Neuronal stem cell (in vitro differentiated cells): ENCODE data around the gene ANKFY1.

Source experiments
- DNase-seq: peaks from one replicate; pipeline ENCODE4 v3.0.0-alpha.2; 2013; ENCODE audit warnings: low spot score
- H2AFZ ChIP-seq: one replicate; pipeline ENCODE4 v1.6.1; 2013; ENCODE audit warnings: mild to moderate bottlenecking, low read length, inconsistent platforms
- H2AK5ac ChIP-seq: 2 replicates; pipeline ENCODE4 v1.6.1; 2013; ENCODE audit warnings: low read depth, mild to moderate bottlenecking, inconsistent platforms, low read length, moderate library complexity, mixed read lengths
- H2BK120ac ChIP-seq: 2 replicates; pipeline ENCODE4 v1.6.1; 2013; ENCODE audit warnings: low read depth, mild to moderate bottlenecking, inconsistent platforms, low read length, moderate library complexity, mixed read lengths
- H2BK12ac ChIP-seq: one replicate; pipeline ENCODE4 v1.6.1; 2013; ENCODE audit warnings: low read length, inconsistent platforms
- H2BK15ac ChIP-seq: 2 replicates; pipeline ENCODE4 v1.6.1; 2013; ENCODE audit warnings: mild to moderate bottlenecking, low read length, inconsistent platforms, mixed read lengths
- H2BK5ac ChIP-seq: one replicate; pipeline ENCODE4 v1.6.1; 2013; ENCODE audit warnings: inconsistent platforms, mild to moderate bottlenecking, low read length, moderate library complexity
- H3K14ac ChIP-seq: one replicate; pipeline ENCODE4 v1.6.1; 2013; ENCODE audit warnings: low read length, inconsistent platforms
- H3K18ac ChIP-seq: 2 replicates; pipeline ENCODE4 v1.6.1; 2013; ENCODE audit warnings: low read length, inconsistent platforms
- H3K23ac ChIP-seq: 2 replicates; pipeline ENCODE4 v1.6.1; 2013; ENCODE audit warnings: low read depth, mild to moderate bottlenecking, mixed read lengths, low read length, inconsistent platforms; ENCODE audit not compliant: poor library complexity
- H3K27ac ChIP-seq: replicated peaks from 3 replicates; pipeline ENCODE4 v1.5.1; 2013; ENCODE audit warnings: low read length, inconsistent platforms
- H3K27me3 ChIP-seq, 3 experiments: 2 replicates each; pipeline ENCODE4 v1.6.1; 2013; ENCODE audit warnings: low read length in 3 of 3, mild to moderate bottlenecking in 2 of 3, inconsistent platforms in 1 of 3, low read depth in 1 of 3, mixed read lengths in 1 of 3, moderate library complexity in 1 of 3; ENCODE audit not compliant: control insufficient read depth in 3 of 3, insufficient read depth in 3 of 3
- H3K36me3 ChIP-seq, 2 donors: replicated peaks in 1 of 2; 2 replicates each; pipeline ENCODE4 v1.6.1; 2013; ENCODE audit warnings: low read length in 2 of 2; ENCODE audit not compliant: control insufficient read depth in 2 of 2, insufficient read depth in 2 of 2
- H3K4ac ChIP-seq: 2 replicates; pipeline ENCODE4 v1.6.1; 2013; ENCODE audit warnings: inconsistent platforms, mild to moderate bottlenecking, low read length, moderate library complexity
- H3K4me1 ChIP-seq, 2 donors: 1 replicate in 1 of 2; 2 replicates in 1 of 2; pipeline ENCODE4 v1.6.1; 2013; ENCODE audit warnings: low read length in 2 of 2, low read depth in 1 of 2; ENCODE audit not compliant: control insufficient read depth in 2 of 2, insufficient read depth in 1 of 2
- H3K4me2 ChIP-seq: one replicate; pipeline ENCODE4 v1.6.1; 2013; ENCODE audit warnings: mild to moderate bottlenecking, low read length, inconsistent platforms; ENCODE audit not compliant: insufficient read depth, poor library complexity, severe bottlenecking
- H3K4me3 ChIP-seq, 2 donors: 2 replicates each; pipeline ENCODE4 v1.5.1; 2013; ENCODE audit warnings: low read length in 2 of 2, mild to moderate bottlenecking in 2 of 2, inconsistent platforms in 1 of 2, moderate library complexity in 1 of 2
- H3K79me1 ChIP-seq: one replicate; pipeline ENCODE4 v1.6.1; 2013; ENCODE audit warnings: low read depth, mild to moderate bottlenecking, inconsistent platforms, low read length, moderate library complexity
- H3K9ac ChIP-seq: one replicate; pipeline ENCODE4 v1.6.1; 2013; ENCODE audit warnings: mild to moderate bottlenecking, low read depth, low read length, inconsistent platforms; ENCODE audit not compliant: poor library complexity
- H3K9me3 ChIP-seq, 2 donors: replicated peaks in 1 of 2; 2 replicates each; pipeline versions ENCODE3 to v1.6.1; 2013; ENCODE audit warnings: low read length in 2 of 2, mild to moderate bottlenecking in 2 of 2, inconsistent platforms in 1 of 2, low read depth in 1 of 2, mixed read lengths in 1 of 2, moderate library complexity in 1 of 2; ENCODE audit not compliant: control insufficient read depth in 2 of 2, insufficient read depth in 1 of 2
- H4K8ac ChIP-seq: one replicate; pipeline ENCODE4 v1.6.1; 2013; ENCODE audit warnings: low read depth, mild to moderate bottlenecking, inconsistent platforms, low read length, moderate library complexity
- H4K91ac ChIP-seq: one replicate; pipeline ENCODE4 v1.6.1; 2013; ENCODE audit warnings: low read length, low read depth, mild to moderate bottlenecking, inconsistent platforms; ENCODE audit not compliant: poor library complexity
- WGBS, 2 donors: extraction: QIAGEN DNeasy Blood & Tissue Kit; methylation state at CpG; one replicate each; pipeline ENCODE4 v1.1.7; 2013; ENCODE audit warnings: missing lambda C conversion rate in 2 of 2, mixed read lengths in 1 of 2; ENCODE audit not compliant: insufficient read length in 2 of 2, insufficient replicate concordance in 1 of 2; ENCODE audit errors: extremely low coverage in 2 of 2; 5-methylcytosine and 5-hydroxymethylcytosine counted together

Gene ANKFY1

GRCh38 chr17:4204190-4204589 lies 59.6 kb downstream of the ANKFY1 start:
- H4K91ac ChIP-seq, result no peak overlapping the region
- H3K14ac ChIP-seq, result no peak overlapping the region
- no peak overlapping the region for H3K9ac ChIP-seq
- no CpG with 5 or more reads among the region's 6 CpGs for WGBS, 2 donors
- no peak overlapping the region for H2BK12ac ChIP-seq
- peaks cover 2% of the 10 kb centered on the region for H3K79me1 ChIP-seq
- no peak overlapping the region for H3K23ac ChIP-seq
- no peaks in the 10 kb centered on the region for H3K27me3 ChIP-seq
- H2BK15ac ChIP-seq, result no peak overlapping the region
- H3K9me3 ChIP-seq, result no peaks in the 10 kb centered on the region
- no peak overlapping the region for H2BK5ac ChIP-seq
- H4K8ac ChIP-seq, result no peak overlapping the region
- no peak overlapping the region for H3K4me2 ChIP-seq
- H3K36me3 ChIP-seq, result peaks cover 29 to 82% of the 10 kb centered on the region in 2 donors
- no peaks in the 10 kb centered on the region for H3K4me1 ChIP-seq
- H2AK5ac ChIP-seq, result no peak overlapping the region
- H3K27ac ChIP-seq, result no peak overlapping the region
- no peak for DNase-seq
- H3K18ac ChIP-seq, result no peak overlapping the region
- H3K4me3 ChIP-seq, result no peak overlapping the region
- no peak overlapping the region for H2BK120ac ChIP-seq
- H2AFZ ChIP-seq, result no peak overlapping the region
- H3K4ac ChIP-seq, result no peak overlapping the region

- Histone ChIP-seq H2BK120ac (no peak overlapping the region), H3K27me3 (no peaks in the 10 kb centered on the region), H2BK15ac (no peak overlapping the region), H3K9ac (no peak overlapping the region), H2BK5ac (no peak overlapping the region), H2AFZ (no peak overlapping the region), H3K36me3 (peaks cover 17 to 82% of the 10 kb centered on the region in 2 donors), H2BK12ac (no peak overlapping the region), H3K79me1 (no peaks in the 10 kb centered on the region), H2AK5ac (no peak overlapping the region), H3K4me2 (no peak overlapping the region), H3K4ac (no peak overlapping the region), H4K8ac (no peak overlapping the region), H3K14ac (no peak overlapping the region), H3K4me1 (no peaks in the 10 kb centered on the region), H3K4me3 (no peak overlapping the region), H3K18ac (no peak overlapping the region), H4K91ac (no peak overlapping the region), H3K9me3 (no peaks in the 10 kb centered on the region), H3K23ac (no peak overlapping the region), H3K27ac (no peak overlapping the region)
- no CpG with 5 or more reads among the region's 4 CpGs for WGBS, 2 donors
- no peak for DNase-seq
Measured at GRCh38 chr17:4201226-4201625, 62.6 kb downstream of the ANKFY1 start.

GRCh38 chr17:4199818-4200402 lies 63.9 kb downstream of the ANKFY1 start:
- Histone ChIP-seq H3K79me1 (no peaks in the 10 kb centered on the region), H3K18ac (no peak overlapping the region), H3K4ac (no peak overlapping the region), H2AFZ (no peak overlapping the region), H3K4me1 (no peaks in the 10 kb centered on the region), H3K4me3 (no peak overlapping the region), H2BK120ac (no peak overlapping the region), H3K9me3 (peaks cover 0 to under 1% of the 10 kb centered on the region in 2 donors), H3K9ac (no peak overlapping the region), H4K8ac (no peak overlapping the region), H3K23ac (no peak overlapping the region), H2BK15ac (no peak overlapping the region), H3K14ac (no peak overlapping the region), H3K27ac (no peak overlapping the region), H2AK5ac (no peak overlapping the region), H3K27me3 (no peaks in the 10 kb centered on the region), H2BK5ac (no peak overlapping the region), H2BK12ac (no peak overlapping the region), H3K4me2 (no peak overlapping the region), H3K36me3 (peaks cover 18 to 82% of the 10 kb centered on the region in 2 donors), H4K91ac (no peak overlapping the region)
- peak; percentile 39 for DNase-seq
- no CpG with 5 or more reads among the region's 9 CpGs for WGBS, 2 donors

GRCh38 chr17:4198995-4199394 lies 64.8 kb downstream of the ANKFY1 start:
- no peak overlapping the region for H4K8ac ChIP-seq
- no peak overlapping the region for H3K4me2 ChIP-seq
- H2BK12ac ChIP-seq, result no peak overlapping the region
- H2AK5ac ChIP-seq, result no peak overlapping the region
- peaks cover 0 to 2% of the 10 kb centered on the region in 2 donors for H3K9me3 ChIP-seq
- no peak overlapping the region for H3K18ac ChIP-seq
- peaks cover 17 to 82% of the 10 kb centered on the region in 2 donors for H3K36me3 ChIP-seq
- DNase-seq, result no peak
- H3K4me3 ChIP-seq, result no peak overlapping the region
- H3K27ac ChIP-seq, result no peak overlapping the region
- H2AFZ ChIP-seq, result no peak overlapping the region
- H2BK120ac ChIP-seq, result no peak overlapping the region
- H3K23ac ChIP-seq, result no peak overlapping the region
- no peak overlapping the region for H4K91ac ChIP-seq
- H2BK5ac ChIP-seq, result no peak overlapping the region
- no peaks in the 10 kb centered on the region for H3K4me1 ChIP-seq
- H3K14ac ChIP-seq, result no peak overlapping the region
- H3K9ac ChIP-seq, result no peak overlapping the region
- no CpG with 5 or more reads among the region's 7 CpGs for WGBS, 2 donors
- no peaks in the 10 kb centered on the region for H3K79me1 ChIP-seq
- no peaks in the 10 kb centered on the region for H3K27me3 ChIP-seq
- no peak overlapping the region for H2BK15ac ChIP-seq
- no peak overlapping the region for H3K4ac ChIP-seq
